H9 (cell line): ENCODE data around the gene KIT. TPM values are rescaled to one million over a fixed set of nuclear protein-coding genes. Genes with fewer than 3 reads are reported as not detected.

Experiments
- DNase-seq: peaks from one replicate; pipeline ENCODE4 v3.0.0-alpha.2; 2017
- H2AFZ ChIP-seq: one replicate; pipeline ENCODE4 v1.6.1; 2013; ENCODE audit warnings: mild to moderate bottlenecking, low read length, control low read depth, moderate library complexity
- H2AK5ac ChIP-seq: 2 replicates; pipeline ENCODE4 v1.6.1; 2013; ENCODE audit warnings: low read length, control low read depth, mixed read lengths; ENCODE audit not compliant: insufficient read length
- H2BK120ac ChIP-seq: one replicate; pipeline ENCODE4 v1.6.1; 2013; ENCODE audit warnings: low read depth, mild to moderate bottlenecking, low read length, control low read depth, inconsistent platforms; ENCODE audit not compliant: poor library complexity, severe bottlenecking
- H2BK12ac ChIP-seq: 2 replicates; pipeline ENCODE4 v1.6.1; 2013; ENCODE audit warnings: low read length, control low read depth, mixed read lengths, low read depth; ENCODE audit not compliant: insufficient read length
- H2BK15ac ChIP-seq: 2 replicates; pipeline ENCODE4 v1.6.1; 2013; ENCODE audit warnings: low read depth, low read length, control low read depth
- H2BK20ac ChIP-seq: one replicate; pipeline ENCODE4 v1.6.1; 2013; ENCODE audit warnings: low read depth, mild to moderate bottlenecking, low read length, control low read depth, inconsistent platforms; ENCODE audit not compliant: poor library complexity, severe bottlenecking
- H2BK5ac ChIP-seq: 2 replicates; pipeline ENCODE4 v1.6.1; 2013; ENCODE audit warnings: low read length, control low read depth, mixed read lengths; ENCODE audit not compliant: insufficient read length
- H3K14ac ChIP-seq: 2 replicates; pipeline ENCODE4 v1.6.1; 2013; ENCODE audit warnings: low read length, control low read depth; ENCODE audit not compliant: insufficient read depth
- H3K18ac ChIP-seq: 2 replicates; pipeline ENCODE4 v1.6.1; 2013; ENCODE audit warnings: low read depth, mild to moderate bottlenecking, mixed read lengths, low read length, control low read depth; ENCODE audit not compliant: insufficient read length
- H3K23ac ChIP-seq: 2 replicates; pipeline ENCODE4 v1.6.1; 2013; ENCODE audit warnings: low read length, control low read depth, mixed read lengths, low read depth; ENCODE audit not compliant: insufficient read length
- H3K23me2 ChIP-seq: 2 replicates; pipeline ENCODE4 v1.6.1; 2013; ENCODE audit warnings: low read depth, mild to moderate bottlenecking, mixed read lengths, low read length, control low read depth; ENCODE audit not compliant: insufficient read length, poor library complexity, severe bottlenecking
- H3K27ac ChIP-seq: 2 replicates; pipeline ENCODE4 v1.5.1; 2013; ENCODE audit warnings: low read length, control low read depth, mixed read lengths, low read depth; ENCODE audit not compliant: insufficient read length
- H3K27me3 ChIP-seq: 2 replicates; pipeline ENCODE4 v1.6.1; 2013; ENCODE audit warnings: low read length, control low read depth, inconsistent platforms; ENCODE audit not compliant: insufficient read depth
- H3K4ac ChIP-seq: 2 replicates; pipeline ENCODE4 v1.6.1; 2013; ENCODE audit warnings: low read depth, mild to moderate bottlenecking, control low read depth, inconsistent platforms, low read length, moderate library complexity
- H3K4me1 ChIP-seq: 2 replicates; pipeline ENCODE4 v1.6.1; 2013; ENCODE audit warnings: low read length, control low read depth, inconsistent platforms; ENCODE audit not compliant: insufficient read depth
- H3K4me2 ChIP-seq: 2 replicates; pipeline ENCODE4 v1.6.1; 2013; ENCODE audit warnings: low read length, control low read depth, mixed read lengths; ENCODE audit not compliant: insufficient read length, insufficient read depth
- H3K56ac ChIP-seq: 2 replicates; pipeline ENCODE4 v1.6.1; 2013; ENCODE audit warnings: low read depth, mild to moderate bottlenecking, mixed read lengths, low read length, control low read depth; ENCODE audit not compliant: insufficient read length
- H3K79me1 ChIP-seq: 2 replicates; pipeline ENCODE4 v1.6.1; 2013; ENCODE audit warnings: low read depth, mild to moderate bottlenecking, moderate library complexity, low read length, control low read depth, inconsistent platforms; ENCODE audit not compliant: insufficient read depth, poor library complexity, severe bottlenecking
- H3K79me2 ChIP-seq: 2 replicates; pipeline ENCODE4 v1.6.1; 2013; ENCODE audit warnings: low read length, control low read depth, inconsistent platforms; ENCODE audit not compliant: insufficient read depth
- H3K9ac ChIP-seq: 2 replicates; pipeline ENCODE4 v1.6.1; 2013; ENCODE audit warnings: low read length, control low read depth, mixed read lengths; ENCODE audit not compliant: insufficient read length; ENCODE audit errors: extremely low read depth
- H3K9me3 ChIP-seq: one replicate; pipeline ENCODE4 v1.6.1; 2013; ENCODE audit warnings: low read depth, low read length, inconsistent platforms; ENCODE audit not compliant: control insufficient read depth
- H3T11ph ChIP-seq: one replicate; pipeline ENCODE4 v1.6.1; 2013; ENCODE audit warnings: mild to moderate bottlenecking, low read length, control low read depth, inconsistent platforms
- H4K20me1 ChIP-seq: one replicate; pipeline ENCODE4 v1.6.1; 2013; ENCODE audit not compliant: control insufficient read depth, insufficient read length, insufficient read depth
- H4K5ac ChIP-seq: 2 replicates; pipeline ENCODE4 v1.6.1; 2013; ENCODE audit warnings: low read depth, mild to moderate bottlenecking, mixed read lengths, low read length, control low read depth; ENCODE audit not compliant: insufficient read length
- H4K8ac ChIP-seq: replicated peaks from 2 replicates; pipeline ENCODE4 v1.6.1; 2013; ENCODE audit warnings: low read length, control low read depth, mixed read lengths, low read depth; ENCODE audit not compliant: insufficient read length
- H4K91ac ChIP-seq: 2 replicates; pipeline ENCODE4 v1.6.1; 2013; ENCODE audit warnings: low read depth, mild to moderate bottlenecking, moderate library complexity, mixed read lengths, low read length, control low read depth; ENCODE audit not compliant: insufficient read length
- H3K27ac Mint-ChIP-seq, 3 experiments: 2 replicates in 2 of 3; 3 replicates in 1 of 3; pipeline ENCODE4 v1.8.0; 2020 to 2021; ENCODE audit warnings: mixed read lengths in 3 of 3, mild to moderate bottlenecking in 1 of 3, moderate library complexity in 1 of 3
- H3K27me3 Mint-ChIP-seq: 2 replicates; pipeline ENCODE4 v1.8.0; 2021; ENCODE audit warnings: low read depth, mild to moderate bottlenecking, moderate library complexity, mixed read lengths
- H3K36me3 Mint-ChIP-seq, 3 experiments: 2 replicates in 2 of 3; 3 replicates in 1 of 3; pipeline ENCODE4 v1.8.0; 2020 to 2021; ENCODE audit warnings: low read depth in 3 of 3, mixed read lengths in 3 of 3; ENCODE audit not compliant: insufficient read depth in 1 of 3
- H3K4me1 Mint-ChIP-seq, 2 experiments: 2 replicates each; pipeline ENCODE4 v1.8.0; 2020; ENCODE audit warnings: mixed read lengths in 2 of 2
- H3K4me3 Mint-ChIP-seq, 2 experiments: 2 replicates in 1 of 2; 3 replicates in 1 of 2; pipeline ENCODE4 v1.8.0; 2020 to 2021; ENCODE audit warnings: mild to moderate bottlenecking in 2 of 2, mixed read lengths in 2 of 2, moderate library complexity in 1 of 2
- H3K9me3 Mint-ChIP-seq, 2 experiments: 2 replicates in 1 of 2; 3 replicates in 1 of 2; pipeline ENCODE4 v1.8.0; 2020; ENCODE audit warnings: mild to moderate bottlenecking in 2 of 2, mixed read lengths in 2 of 2, moderate library complexity in 1 of 2
- WGBS: extraction: QIAGEN DNeasy Blood & Tissue Kit; methylation state at CpG from one replicate; pipeline ENCODE4 v1.1.7; 2013; ENCODE audit warnings: missing lambda C conversion rate, low lambda C conversion rate, mixed read lengths; ENCODE audit not compliant: insufficient read length; ENCODE audit errors: extremely low coverage; 5-methylcytosine and 5-hydroxymethylcytosine counted together
- total RNA-seq: library from RNA; stranded (reverse); gene quantifications from 2 replicates; pipeline ENCODE4 v1.2.1, GENCODE V29; 2021
- TF ChIP-seq, protein P1 (sequence below): fragments of 200-600 bp; sonication (generic); conservative IDR thresholded peaks from 3 replicates; pipeline ENCODE4 v1.8.0; 2021; ENCODE audit warnings: antibody characterized with exemption, mild to moderate bottlenecking

Gene KIT
- total RNA-seq, 1 experiment from 2014 or later: 6.7 TPM

DNA sequence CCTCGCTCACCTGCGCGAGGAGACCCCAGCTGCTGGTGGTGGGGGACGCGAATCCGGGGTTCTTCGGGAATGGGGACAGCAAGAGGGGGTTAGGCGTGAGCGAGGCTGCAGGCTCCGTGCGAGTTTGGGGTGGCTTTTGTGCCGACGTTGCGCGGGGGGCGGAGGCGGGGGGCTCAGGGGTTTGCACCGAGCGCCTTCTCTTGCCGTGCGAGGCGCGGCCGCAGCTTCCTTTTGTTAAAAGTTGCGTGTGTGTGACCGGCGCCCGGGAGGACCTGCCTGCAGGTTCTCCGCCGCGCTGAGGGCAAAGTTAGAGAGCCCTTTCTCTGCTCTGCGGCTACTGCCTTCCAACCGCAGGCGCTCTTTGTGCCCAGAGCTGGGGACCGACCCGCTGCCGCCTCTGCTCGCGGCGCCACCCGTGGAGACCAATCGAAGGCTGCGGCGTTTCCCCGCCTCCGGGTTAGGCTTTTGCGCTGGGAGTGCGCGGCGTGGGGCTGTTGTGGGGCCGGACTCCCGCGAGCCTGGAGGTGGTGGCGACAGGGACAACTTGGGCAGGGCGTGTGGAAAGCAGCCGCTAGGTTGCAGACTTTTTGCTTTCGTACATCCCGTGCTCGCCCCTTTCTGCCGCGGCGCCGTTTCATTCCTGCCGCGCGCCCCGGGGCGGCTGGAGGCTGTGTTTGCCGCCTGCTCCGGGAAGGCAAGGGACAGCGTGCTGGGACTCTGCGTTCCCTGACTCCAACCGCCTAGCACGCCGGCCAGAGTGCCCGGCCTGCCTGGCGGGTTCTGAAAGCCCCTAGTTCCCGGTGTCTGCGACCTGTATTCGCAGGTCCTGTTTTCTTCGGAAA is 716 bp downstream of the KIT start:
- no peaks in the 10 kb centered on the region; a peak in 1 of 7 replicates for H3K36me3 Mint-ChIP-seq
- no peak overlapping the region for H4K8ac ChIP-seq

More for the DNA sequence above, 716 bp downstream of the KIT start:
- Histone ChIP-seq H2AFZ (no peak overlapping the region), H2BK120ac (no peak overlapping the region), H2BK5ac (no peak overlapping the region), H3K79me2 (no peaks in the 10 kb centered on the region), H2BK12ac (no peak overlapping the region), H3K79me1 (no peaks in the 10 kb centered on the region), H2AK5ac (no peak overlapping the region), H3K4me1 (peaks cover 4% of the 10 kb centered on the region; the same call in 1 of the 2 replicates), H4K5ac (no peak overlapping the region), H3K27ac (no peak overlapping the region), H3K14ac (peak overlapping the region; percentile 76), H2BK20ac (no peak overlapping the region), H4K20me1 (no peaks in the 10 kb centered on the region), H3K18ac (peak overlapping the region; percentile 80), H3K9me3 (no peaks in the 10 kb centered on the region), H3T11ph (no peak overlapping the region), H3K23me2 (peaks cover 21% of the 10 kb centered on the region), H3K9ac (peak overlapping the region; percentile 58), H3K27me3 (peaks cover 12% of the 10 kb centered on the region; the same call in 1 of the 2 replicates), H3K23ac (no peak overlapping the region), H3K56ac (no peak overlapping the region), H4K91ac (no peak overlapping the region), H2BK15ac (no peak overlapping the region), H3K4me2 (peak overlapping the region; percentile 61), H3K4ac (no peak overlapping the region)
- no peak overlapping the region for H3K27ac Mint-ChIP-seq
- WGBS: no CpG with 5 or more reads among the region's 81 CpGs
- TF ChIP-seq, protein P1, sequence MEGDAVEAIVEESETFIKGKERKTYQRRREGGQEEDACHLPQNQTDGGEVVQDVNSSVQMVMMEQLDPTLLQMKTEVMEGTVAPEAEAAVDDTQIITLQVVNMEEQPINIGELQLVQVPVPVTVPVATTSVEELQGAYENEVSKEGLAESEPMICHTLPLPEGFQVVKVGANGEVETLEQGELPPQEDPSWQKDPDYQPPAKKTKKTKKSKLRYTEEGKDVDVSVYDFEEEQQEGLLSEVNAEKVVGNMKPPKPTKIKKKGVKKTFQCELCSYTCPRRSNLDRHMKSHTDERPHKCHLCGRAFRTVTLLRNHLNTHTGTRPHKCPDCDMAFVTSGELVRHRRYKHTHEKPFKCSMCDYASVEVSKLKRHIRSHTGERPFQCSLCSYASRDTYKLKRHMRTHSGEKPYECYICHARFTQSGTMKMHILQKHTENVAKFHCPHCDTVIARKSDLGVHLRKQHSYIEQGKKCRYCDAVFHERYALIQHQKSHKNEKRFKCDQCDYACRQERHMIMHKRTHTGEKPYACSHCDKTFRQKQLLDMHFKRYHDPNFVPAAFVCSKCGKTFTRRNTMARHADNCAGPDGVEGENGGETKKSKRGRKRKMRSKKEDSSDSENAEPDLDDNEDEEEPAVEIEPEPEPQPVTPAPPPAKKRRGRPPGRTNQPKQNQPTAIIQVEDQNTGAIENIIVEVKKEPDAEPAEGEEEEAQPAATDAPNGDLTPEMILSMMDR: peak; percentile 37; the same call in 2 of the 3 replicates
- peak overlapping the region; percentile 72 to 91 for H3K4me3 Mint-ChIP-seq
- H3K27me3 Mint-ChIP-seq: peaks cover 84% of the 10 kb centered on the region
- DNase-seq: peak; percentile 54
- H3K9me3 Mint-ChIP-seq: no peaks in the 10 kb centered on the region; a peak in 1 of 5 replicates
- H3K4me1 Mint-ChIP-seq: peaks cover 20 to 34% of the 10 kb centered on the region in 2 experiments
